ENCODE data around the gene SH3PXD2B. TPM values are rescaled to one million over a fixed set of nuclear protein-coding genes. Genes with fewer than 3 reads are reported as not detected.
A peak's percentile ranks its signal among the peaks of the same experiment; 100 is the strongest.

The SH3PXD2B gene
- total and polyA plus RNA-seq, 2 of the 13 experiments (the other 11 are each of a cell fraction or from before 2014, with no cell fraction given) = 3.4 to 4.6 TPM

DNA sequence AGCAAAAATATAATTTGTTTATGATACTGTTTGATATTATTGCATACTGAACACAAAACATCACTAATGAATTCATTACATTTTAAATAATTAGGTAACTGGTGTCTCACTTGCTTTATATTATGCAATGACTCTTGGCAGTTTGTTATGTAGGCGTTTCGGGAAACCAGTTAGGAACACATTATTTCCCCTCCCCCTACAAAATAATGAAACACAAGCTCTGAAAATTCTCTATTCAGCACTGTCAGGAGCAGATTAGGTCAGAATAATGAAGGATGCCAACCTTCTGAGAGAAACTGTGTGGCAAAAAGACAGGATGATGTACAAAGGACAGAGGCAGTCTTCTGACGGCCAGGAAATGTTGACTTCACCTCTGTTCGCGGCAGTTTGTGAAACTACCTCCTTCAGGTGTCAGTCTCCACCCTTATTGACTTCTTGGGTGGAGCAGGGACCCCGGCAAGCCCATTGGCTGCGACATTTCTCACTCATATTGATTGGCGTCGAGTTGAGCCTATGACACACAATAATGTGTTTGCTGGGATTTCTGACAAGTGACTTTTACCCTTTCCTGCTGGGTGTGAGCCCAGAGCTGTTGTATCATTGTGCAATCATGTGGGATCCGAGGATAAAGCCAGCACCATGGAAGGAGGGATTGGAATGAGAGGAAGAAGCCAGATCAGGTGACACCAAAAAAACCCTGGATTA lies 33.9 kb downstream of the SH3PXD2B start (continued):
- TF ChIP-seq, protein P1, sequence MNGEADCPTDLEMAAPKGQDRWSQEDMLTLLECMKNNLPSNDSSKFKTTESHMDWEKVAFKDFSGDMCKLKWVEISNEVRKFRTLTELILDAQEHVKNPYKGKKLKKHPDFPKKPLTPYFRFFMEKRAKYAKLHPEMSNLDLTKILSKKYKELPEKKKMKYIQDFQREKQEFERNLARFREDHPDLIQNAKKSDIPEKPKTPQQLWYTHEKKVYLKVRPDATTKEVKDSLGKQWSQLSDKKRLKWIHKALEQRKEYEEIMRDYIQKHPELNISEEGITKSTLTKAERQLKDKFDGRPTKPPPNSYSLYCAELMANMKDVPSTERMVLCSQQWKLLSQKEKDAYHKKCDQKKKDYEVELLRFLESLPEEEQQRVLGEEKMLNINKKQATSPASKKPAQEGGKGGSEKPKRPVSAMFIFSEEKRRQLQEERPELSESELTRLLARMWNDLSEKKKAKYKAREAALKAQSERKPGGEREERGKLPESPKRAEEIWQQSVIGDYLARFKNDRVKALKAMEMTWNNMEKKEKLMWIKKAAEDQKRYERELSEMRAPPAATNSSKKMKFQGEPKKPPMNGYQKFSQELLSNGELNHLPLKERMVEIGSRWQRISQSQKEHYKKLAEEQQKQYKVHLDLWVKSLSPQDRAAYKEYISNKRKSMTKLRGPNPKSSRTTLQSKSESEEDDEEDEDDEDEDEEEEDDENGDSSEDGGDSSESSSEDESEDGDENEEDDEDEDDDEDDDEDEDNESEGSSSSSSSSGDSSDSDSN (CRISPR knock-in tag; IDR thresholded peaks at IDR 0.05) = no peak
- peak; percentile 38; the same call in 1 of the 2 replicates for TF ChIP-seq CREM (IDR thresholded peaks at IDR 0.05)
- no peak for TF ChIP-seq CREM (CRISPR knock-in tag; IDR thresholded peaks at IDR 0.05)
- no peak for TF ChIP-seq TSC22D2 (CRISPR knock-in tag; IDR thresholded peaks at IDR 0.05; ENCODE audit: borderline replicate concordance)
- TF ChIP-seq, protein P2, sequence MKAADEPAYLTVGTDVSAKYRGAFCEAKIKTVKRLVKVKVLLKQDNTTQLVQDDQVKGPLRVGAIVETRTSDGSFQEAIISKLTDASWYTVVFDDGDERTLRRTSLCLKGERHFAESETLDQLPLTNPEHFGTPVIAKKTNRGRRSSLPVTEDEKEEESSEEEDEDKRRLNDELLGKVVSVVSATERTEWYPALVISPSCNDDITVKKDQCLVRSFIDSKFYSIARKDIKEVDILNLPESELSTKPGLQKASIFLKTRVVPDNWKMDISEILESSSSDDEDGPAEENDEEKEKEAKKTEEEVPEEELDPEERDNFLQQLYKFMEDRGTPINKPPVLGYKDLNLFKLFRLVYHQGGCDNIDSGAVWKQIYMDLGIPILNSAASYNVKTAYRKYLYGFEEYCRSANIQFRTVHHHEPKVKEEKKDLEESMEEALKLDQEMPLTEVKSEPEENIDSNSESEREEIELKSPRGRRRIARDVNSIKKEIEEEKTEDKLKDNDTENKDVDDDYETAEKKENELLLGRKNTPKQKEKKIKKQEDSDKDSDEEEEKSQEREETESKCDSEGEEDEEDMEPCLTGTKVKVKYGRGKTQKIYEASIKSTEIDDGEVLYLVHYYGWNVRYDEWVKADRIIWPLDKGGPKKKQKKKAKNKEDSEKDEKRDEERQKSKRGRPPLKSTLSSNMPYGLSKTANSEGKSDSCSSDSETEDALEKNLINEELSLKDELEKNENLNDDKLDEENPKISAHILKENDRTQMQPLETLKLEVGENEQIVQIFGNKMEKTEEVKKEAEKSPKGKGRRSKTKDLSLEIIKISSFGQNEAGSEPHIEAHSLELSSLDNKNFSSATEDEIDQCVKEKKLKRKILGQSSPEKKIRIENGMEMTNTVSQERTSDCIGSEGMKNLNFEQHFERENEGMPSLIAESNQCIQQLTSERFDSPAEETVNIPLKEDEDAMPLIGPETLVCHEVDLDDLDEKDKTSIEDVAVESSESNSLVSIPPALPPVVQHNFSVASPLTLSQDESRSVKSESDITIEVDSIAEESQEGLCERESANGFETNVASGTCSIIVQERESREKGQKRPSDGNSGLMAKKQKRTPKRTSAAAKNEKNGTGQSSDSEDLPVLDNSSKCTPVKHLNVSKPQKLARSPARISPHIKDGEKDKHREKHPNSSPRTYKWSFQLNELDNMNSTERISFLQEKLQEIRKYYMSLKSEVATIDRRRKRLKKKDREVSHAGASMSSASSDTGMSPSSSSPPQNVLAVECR (CRISPR knock-in tag; IDR thresholded peaks at IDR 0.05; ENCODE audit: borderline replicate concordance) = peak; percentile 29; the same call in 1 of the 2 replicates
- TF ChIP-seq CEBPG (CRISPR knock-in tag; IDR thresholded peaks at IDR 0.05) = peak; percentile 98
- no peak for TF ChIP-seq ZNF557 (CRISPR knock-in tag; IDR thresholded peaks at IDR 0.05)
- TF ChIP-seq KMT2B (CRISPR knock-in tag; IDR thresholded peaks at IDR 0.05) = no peak
- peak; percentile 39; the same call in 1 of the 2 replicates for TF ChIP-seq NR2C2 (CRISPR knock-in tag; IDR thresholded peaks at IDR 0.05; ENCODE audit: borderline replicate concordance)
- peak; percentile 58; the same call in 1 of the 2 replicates for TF ChIP-seq MIER3 (CRISPR knock-in tag; IDR thresholded peaks at IDR 0.05; ENCODE audit: borderline replicate concordance)
- TF ChIP-seq, protein P3, sequence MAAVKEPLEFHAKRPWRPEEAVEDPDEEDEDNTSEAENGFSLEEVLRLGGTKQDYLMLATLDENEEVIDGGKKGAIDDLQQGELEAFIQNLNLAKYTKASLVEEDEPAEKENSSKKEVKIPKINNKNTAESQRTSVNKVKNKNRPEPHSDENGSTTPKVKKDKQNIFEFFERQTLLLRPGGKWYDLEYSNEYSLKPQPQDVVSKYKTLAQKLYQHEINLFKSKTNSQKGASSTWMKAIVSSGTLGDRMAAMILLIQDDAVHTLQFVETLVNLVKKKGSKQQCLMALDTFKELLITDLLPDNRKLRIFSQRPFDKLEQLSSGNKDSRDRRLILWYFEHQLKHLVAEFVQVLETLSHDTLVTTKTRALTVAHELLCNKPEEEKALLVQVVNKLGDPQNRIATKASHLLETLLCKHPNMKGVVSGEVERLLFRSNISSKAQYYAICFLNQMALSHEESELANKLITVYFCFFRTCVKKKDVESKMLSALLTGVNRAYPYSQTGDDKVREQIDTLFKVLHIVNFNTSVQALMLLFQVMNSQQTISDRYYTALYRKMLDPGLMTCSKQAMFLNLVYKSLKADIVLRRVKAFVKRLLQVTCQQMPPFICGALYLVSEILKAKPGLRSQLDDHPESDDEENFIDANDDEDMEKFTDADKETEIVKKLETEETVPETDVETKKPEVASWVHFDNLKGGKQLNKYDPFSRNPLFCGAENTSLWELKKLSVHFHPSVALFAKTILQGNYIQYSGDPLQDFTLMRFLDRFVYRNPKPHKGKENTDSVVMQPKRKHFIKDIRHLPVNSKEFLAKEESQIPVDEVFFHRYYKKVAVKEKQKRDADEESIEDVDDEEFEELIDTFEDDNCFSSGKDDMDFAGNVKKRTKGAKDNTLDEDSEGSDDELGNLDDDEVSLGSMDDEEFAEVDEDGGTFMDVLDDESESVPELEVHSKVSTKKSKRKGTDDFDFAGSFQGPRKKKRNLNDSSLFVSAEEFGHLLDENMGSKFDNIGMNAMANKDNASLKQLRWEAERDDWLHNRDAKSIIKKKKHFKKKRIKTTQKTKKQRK (IDR thresholded peaks at IDR 0.05; ENCODE audit: low read length) = peak; percentile 90
- TF ChIP-seq, protein P4, sequence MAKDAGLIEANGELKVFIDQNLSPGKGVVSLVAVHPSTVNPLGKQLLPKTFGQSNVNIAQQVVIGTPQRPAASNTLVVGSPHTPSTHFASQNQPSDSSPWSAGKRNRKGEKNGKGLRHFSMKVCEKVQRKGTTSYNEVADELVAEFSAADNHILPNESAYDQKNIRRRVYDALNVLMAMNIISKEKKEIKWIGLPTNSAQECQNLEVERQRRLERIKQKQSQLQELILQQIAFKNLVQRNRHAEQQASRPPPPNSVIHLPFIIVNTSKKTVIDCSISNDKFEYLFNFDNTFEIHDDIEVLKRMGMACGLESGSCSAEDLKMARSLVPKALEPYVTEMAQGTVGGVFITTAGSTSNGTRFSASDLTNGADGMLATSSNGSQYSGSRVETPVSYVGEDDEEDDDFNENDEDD (CRISPR knock-in tag; IDR thresholded peaks at IDR 0.05; ENCODE audit: borderline replicate concordance) = 0 out of 2 replicates have a peak, but pooled peaks have one; percentile 16
- TF ChIP-seq ZSCAN9 (CRISPR knock-in tag; IDR thresholded peaks at IDR 0.05; ENCODE audit: borderline replicate concordance) = no peak
- TF ChIP-seq, protein P5, sequence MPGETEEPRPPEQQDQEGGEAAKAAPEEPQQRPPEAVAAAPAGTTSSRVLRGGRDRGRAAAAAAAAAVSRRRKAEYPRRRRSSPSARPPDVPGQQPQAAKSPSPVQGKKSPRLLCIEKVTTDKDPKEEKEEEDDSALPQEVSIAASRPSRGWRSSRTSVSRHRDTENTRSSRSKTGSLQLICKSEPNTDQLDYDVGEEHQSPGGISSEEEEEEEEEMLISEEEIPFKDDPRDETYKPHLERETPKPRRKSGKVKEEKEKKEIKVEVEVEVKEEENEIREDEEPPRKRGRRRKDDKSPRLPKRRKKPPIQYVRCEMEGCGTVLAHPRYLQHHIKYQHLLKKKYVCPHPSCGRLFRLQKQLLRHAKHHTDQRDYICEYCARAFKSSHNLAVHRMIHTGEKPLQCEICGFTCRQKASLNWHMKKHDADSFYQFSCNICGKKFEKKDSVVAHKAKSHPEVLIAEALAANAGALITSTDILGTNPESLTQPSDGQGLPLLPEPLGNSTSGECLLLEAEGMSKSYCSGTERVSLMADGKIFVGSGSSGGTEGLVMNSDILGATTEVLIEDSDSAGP (CRISPR knock-in tag; IDR thresholded peaks at IDR 0.05; ENCODE audit: borderline replicate concordance) = 0 out of 2 replicates have a peak, but pooled peaks have one; percentile 25
- 0 out of 2 replicates have a peak, but pooled peaks have one; percentile 15 for TF ChIP-seq HDAC2 (CRISPR knock-in tag; IDR thresholded peaks at IDR 0.05)
